ENCODE results near the gene FNDC1.

Gene FNDC1

DNA sequence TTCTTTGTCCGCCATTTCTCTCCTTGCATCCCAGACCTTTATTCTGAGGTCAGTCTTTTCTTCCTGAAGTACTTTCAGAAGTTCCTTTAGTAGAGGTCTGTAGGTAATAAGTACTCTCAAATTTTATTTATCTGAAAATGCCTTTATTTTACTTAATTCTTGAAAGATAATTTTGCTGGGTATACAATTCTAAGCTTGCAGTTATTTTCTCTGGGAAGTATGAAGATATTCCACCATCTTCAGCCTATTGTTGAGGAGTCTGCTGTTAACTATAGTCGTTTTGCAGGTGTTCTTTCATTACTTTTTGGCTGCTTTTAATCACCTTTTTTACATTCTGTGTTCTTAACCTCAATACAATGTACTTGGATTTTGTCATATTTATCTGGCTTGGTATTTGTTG lies 13.5 kb upstream of the FNDC1 start:
- H3K27me3 ChIP-seq (ENCODE audit: control insufficient read depth in 2 of 2, insufficient read depth in 2 of 2, low read length in 2 of 2), result no peaks in the 10 kb centered on the region
- no peak overlapping the region for H3K4me3 ChIP-seq (ENCODE audit: low read length in 2 of 2)
- no peak overlapping the region for H3K27ac ChIP-seq (ENCODE audit: low read depth in 2 of 2, low read length in 2 of 2)
- H3K4me1 ChIP-seq (ENCODE audit: control insufficient read depth in 2 of 2, insufficient read depth in 2 of 2, low read length in 2 of 2), result no peaks in the 10 kb centered on the region
- H3K9ac ChIP-seq (ENCODE audit: low read depth in 1 of 2, low read length in 2 of 2), result no peak overlapping the region
- H3K9me3 ChIP-seq (ENCODE audit: control insufficient read depth in 2 of 2, low read length in 2 of 2), result no peaks in the 10 kb centered on the region
- H3K36me3 ChIP-seq (ENCODE audit: control insufficient read depth in 2 of 2, insufficient read depth in 2 of 2, low read length in 2 of 2), result no peaks in the 10 kb centered on the region

DNA sequence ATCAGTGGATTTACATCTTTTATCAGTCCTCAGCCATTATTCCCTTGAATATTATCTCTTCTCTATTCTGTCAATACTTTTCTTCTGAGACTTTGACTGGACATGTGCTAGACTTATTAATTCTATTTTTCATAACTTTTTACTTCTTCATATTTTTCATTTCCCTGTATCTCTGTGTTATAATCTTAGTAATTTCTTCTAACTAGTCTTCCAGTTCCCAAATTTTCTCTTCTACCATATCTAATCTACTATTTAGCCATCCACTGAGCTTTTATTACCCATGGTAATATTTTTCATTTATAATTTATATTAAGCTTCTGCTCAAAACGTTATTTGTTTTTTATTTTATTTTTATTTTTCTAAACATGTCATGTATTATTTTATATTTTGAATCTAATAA lies 13.1 kb upstream of the FNDC1 start:
- no peaks in the 10 kb centered on the region for H3K9me3 ChIP-seq (ENCODE audit: control insufficient read depth in 2 of 2, low read length in 2 of 2)
- no peaks in the 10 kb centered on the region for H3K4me1 ChIP-seq (ENCODE audit: control insufficient read depth in 2 of 2, insufficient read depth in 2 of 2, low read length in 2 of 2)
- H3K27ac ChIP-seq (ENCODE audit: low read depth in 2 of 2, low read length in 2 of 2), result no peak overlapping the region
- H3K36me3 ChIP-seq (ENCODE audit: control insufficient read depth in 2 of 2, insufficient read depth in 2 of 2, low read length in 2 of 2), result no peaks in the 10 kb centered on the region
- no peaks in the 10 kb centered on the region for H3K27me3 ChIP-seq (ENCODE audit: control insufficient read depth in 2 of 2, insufficient read depth in 2 of 2, low read length in 2 of 2)
- H3K9ac ChIP-seq (ENCODE audit: low read depth in 1 of 2, low read length in 2 of 2), result no peak overlapping the region
- no peak overlapping the region for H3K4me3 ChIP-seq (ENCODE audit: low read length in 2 of 2)

DNA sequence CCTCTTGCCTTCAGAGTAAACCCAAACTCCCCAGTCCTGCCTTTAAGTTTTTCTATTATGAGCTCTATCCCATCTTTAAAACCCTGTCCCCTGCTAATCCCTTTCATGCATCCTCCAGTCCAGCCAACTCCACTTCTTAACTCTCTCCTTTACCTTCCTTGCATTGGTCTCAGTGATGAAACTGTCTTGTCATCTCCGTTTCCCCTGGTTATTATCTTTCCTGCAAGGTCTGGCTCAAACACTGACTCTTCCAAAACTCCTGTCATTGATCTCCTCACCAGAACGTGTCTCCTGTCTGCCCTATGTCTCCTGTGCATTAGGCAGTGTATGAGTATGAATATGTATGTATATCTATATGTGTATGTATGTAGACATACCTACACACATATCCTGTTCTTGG lies 11.8 kb upstream of the FNDC1 start:
- Histone ChIP-seq H3K4me1 (ENCODE audit: control insufficient read depth in 2 of 2, insufficient read depth in 2 of 2, low read length in 2 of 2) (no peaks in the 10 kb centered on the region), H3K36me3 (ENCODE audit: control insufficient read depth in 2 of 2, insufficient read depth in 2 of 2, low read length in 2 of 2) (no peaks in the 10 kb centered on the region), H3K27me3 (ENCODE audit: control insufficient read depth in 2 of 2, insufficient read depth in 2 of 2, low read length in 2 of 2) (peaks cover 0 to 2% of the 10 kb centered on the region in 2 donors), H3K9me3 (ENCODE audit: control insufficient read depth in 2 of 2, low read length in 2 of 2) (no peaks in the 10 kb centered on the region), H3K27ac (ENCODE audit: low read depth in 2 of 2, low read length in 2 of 2) (no peak overlapping the region), H3K9ac (ENCODE audit: low read depth in 1 of 2, low read length in 2 of 2) (no peak overlapping the region), H3K4me3 (ENCODE audit: low read length in 2 of 2) (no peak overlapping the region)

DNA sequence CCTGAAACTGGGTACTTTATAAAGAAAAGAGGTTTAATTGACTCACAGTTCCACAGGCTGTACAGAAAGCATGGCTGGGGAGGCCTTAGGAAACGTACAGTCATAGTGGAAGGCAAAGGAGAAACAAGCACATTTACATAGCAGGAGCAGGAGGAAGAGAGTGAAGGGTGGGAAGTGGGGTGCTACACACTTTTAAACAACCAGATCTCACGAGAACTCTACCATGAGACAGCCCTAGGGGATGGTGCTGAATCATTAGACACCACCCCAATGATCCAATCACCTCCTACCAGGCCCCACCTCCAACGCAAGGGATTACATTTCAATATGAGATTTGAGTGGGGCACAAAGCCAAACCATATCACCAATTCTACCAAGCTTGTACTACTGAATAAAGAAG lies 7.4 kb upstream of the FNDC1 start:
- H3K4me1 ChIP-seq (ENCODE audit: control insufficient read depth in 2 of 2, insufficient read depth in 2 of 2, low read length in 2 of 2), result no peaks in the 10 kb centered on the region
- no peak overlapping the region for H3K9ac ChIP-seq (ENCODE audit: low read depth in 1 of 2, low read length in 2 of 2)
- H3K9me3 ChIP-seq (ENCODE audit: control insufficient read depth in 2 of 2, low read length in 2 of 2), result no peaks in the 10 kb centered on the region
- no peak overlapping the region for H3K27ac ChIP-seq (ENCODE audit: low read depth in 2 of 2, low read length in 2 of 2)
- no peak overlapping the region for H3K4me3 ChIP-seq (ENCODE audit: low read length in 2 of 2)
- H3K36me3 ChIP-seq (ENCODE audit: control insufficient read depth in 2 of 2, insufficient read depth in 2 of 2, low read length in 2 of 2), result no peaks in the 10 kb centered on the region
- peaks cover 5 to 6% of the 10 kb centered on the region in 2 donors for H3K27me3 ChIP-seq (ENCODE audit: control insufficient read depth in 2 of 2, insufficient read depth in 2 of 2, low read length in 2 of 2)

DNA sequence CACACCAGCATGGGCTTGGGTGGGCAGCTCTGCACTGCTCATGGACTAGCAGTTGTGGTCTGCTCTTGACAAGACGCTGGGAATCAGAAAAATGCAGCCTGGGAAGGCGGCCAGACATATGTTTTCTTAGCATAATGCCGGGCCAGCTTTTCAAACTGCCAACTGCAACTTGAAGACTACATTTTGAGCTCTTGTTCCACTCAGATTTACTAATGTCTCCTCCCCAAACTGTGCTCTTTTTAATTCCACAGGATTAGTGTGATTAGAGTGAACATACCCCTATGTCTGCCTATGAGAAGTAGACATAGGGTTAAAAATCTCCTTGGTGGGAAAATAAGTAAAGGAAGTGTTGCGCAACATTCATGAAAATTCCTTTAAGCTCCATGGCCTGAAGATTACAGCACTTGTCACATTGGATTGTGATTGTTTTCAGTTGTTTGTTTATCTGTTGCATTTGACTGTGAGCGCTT lies 5.3 kb upstream of the FNDC1 start:
- peaks cover 0 to 2% of the 10 kb centered on the region in 2 donors for H3K9me3 ChIP-seq (ENCODE audit: control insufficient read depth in 2 of 2, low read length in 2 of 2)
- H3K27me3 ChIP-seq (ENCODE audit: control insufficient read depth in 2 of 2, insufficient read depth in 2 of 2, low read length in 2 of 2), result peaks cover 18 to 23% of the 10 kb centered on the region in 2 donors
- H3K4me1 ChIP-seq (ENCODE audit: control insufficient read depth in 2 of 2, insufficient read depth in 2 of 2, low read length in 2 of 2), result no peaks in the 10 kb centered on the region
- no peak overlapping the region for H3K9ac ChIP-seq (ENCODE audit: low read depth in 1 of 2, low read length in 2 of 2)
- H3K4me3 ChIP-seq (ENCODE audit: low read length in 2 of 2), result no peak overlapping the region
- H3K27ac ChIP-seq (ENCODE audit: low read depth in 2 of 2, low read length in 2 of 2), result no peak overlapping the region
- no peaks in the 10 kb centered on the region for H3K36me3 ChIP-seq (ENCODE audit: control insufficient read depth in 2 of 2, insufficient read depth in 2 of 2, low read length in 2 of 2)

DNA sequence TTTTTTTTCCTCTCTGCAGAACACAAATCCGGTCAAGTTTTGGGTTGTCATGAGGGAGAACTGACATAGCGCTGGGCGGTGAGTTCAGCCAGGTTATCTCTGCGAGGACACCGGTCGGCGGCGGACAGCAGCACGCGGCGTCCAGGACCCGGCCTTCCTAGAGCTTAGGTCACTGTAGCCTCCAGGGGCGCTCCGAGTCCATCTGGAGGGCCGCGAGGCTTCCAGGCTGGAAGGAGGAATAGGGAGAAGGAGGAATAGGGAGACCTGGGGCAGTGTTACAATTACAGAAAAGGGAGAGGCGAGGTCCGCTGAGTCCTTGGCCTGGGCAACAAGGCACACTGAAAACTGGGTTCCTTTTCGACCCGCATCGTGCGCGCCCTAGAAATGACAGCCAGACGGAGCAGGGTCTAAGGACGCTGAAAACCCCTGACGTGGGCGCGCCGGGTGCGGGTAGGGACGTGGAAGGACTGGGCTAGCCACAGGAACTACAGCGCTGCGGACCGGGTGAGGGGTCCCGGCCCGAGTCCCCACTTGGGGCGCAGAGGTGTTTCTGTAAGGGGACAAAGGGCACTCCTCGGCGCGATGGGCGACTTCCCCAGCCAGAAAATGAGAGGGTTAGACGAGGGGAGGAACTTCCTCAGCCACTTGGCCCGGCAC lies 536 bp upstream of the FNDC1 start:
- H3K9me3 ChIP-seq (ENCODE audit: control insufficient read depth in 2 of 2, low read length in 2 of 2), result peaks cover 0 to 2% of the 10 kb centered on the region in 2 donors
- no peaks in the 10 kb centered on the region for H3K36me3 ChIP-seq (ENCODE audit: control insufficient read depth in 2 of 2, insufficient read depth in 2 of 2, low read length in 2 of 2)
- peaks cover 0 to 5% of the 10 kb centered on the region in 2 donors for H3K4me1 ChIP-seq (ENCODE audit: control insufficient read depth in 2 of 2, insufficient read depth in 2 of 2, low read length in 2 of 2)
- peak overlapping the region; percentile 53 to 58 for H3K4me3 ChIP-seq (ENCODE audit: low read length in 2 of 2)
- H3K27ac ChIP-seq (ENCODE audit: low read depth in 2 of 2, low read length in 2 of 2), result no peak overlapping the region
- no peak overlapping the region for H3K9ac ChIP-seq (ENCODE audit: low read depth in 1 of 2, low read length in 2 of 2)
- H3K27me3 ChIP-seq (ENCODE audit: control insufficient read depth in 2 of 2, insufficient read depth in 2 of 2, low read length in 2 of 2), result peaks cover 33 to 51% of the 10 kb centered on the region in 2 donors

DNA sequence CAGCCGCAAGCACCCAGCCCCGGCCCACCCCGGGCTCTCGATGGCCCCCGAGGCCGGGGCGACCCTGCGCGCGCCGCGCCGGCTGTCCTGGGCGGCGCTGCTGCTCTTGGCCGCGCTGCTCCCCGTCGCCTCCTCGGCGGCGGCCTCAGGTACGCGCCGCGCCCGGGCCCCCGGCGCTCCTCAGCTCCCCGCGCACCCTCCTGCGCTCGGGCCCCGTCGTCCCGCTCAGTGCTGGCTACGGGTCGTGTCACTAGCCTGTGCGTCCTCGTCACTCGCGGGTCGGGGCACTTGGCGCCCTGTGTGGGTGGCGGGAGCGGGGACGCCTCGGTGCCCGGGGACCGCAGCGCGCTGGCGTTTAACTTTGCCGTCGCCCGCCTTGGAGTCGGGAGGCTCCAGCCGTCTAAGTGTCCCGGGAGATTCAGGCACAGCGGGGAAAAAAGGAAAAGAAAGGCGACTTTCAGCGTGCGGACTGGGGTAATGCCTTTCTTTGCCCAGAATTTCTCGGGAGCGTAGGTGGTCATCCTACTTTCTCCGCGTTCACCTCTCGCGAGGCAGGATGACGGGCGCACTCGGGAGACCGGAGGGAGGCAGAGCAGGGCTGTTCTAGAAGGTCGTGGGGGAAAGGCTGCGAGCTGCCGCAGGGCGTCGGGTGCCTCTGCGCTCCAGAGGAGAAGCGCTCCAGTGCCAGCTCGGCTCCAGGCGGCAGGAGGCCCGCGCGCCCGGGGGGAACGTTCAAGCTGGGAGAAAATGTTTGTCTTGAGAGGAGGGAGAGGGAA lies 545 bp downstream of the FNDC1 start:
- Histone ChIP-seq H3K4me3 (ENCODE audit: low read length in 2 of 2) (peak overlapping the region; percentile 44 to 49), H3K27ac (ENCODE audit: low read depth in 2 of 2, low read length in 2 of 2) (no peak overlapping the region), H3K27me3 (ENCODE audit: control insufficient read depth in 2 of 2, insufficient read depth in 2 of 2, low read length in 2 of 2) (peaks cover 33 to 61% of the 10 kb centered on the region in 2 donors)

DNA sequence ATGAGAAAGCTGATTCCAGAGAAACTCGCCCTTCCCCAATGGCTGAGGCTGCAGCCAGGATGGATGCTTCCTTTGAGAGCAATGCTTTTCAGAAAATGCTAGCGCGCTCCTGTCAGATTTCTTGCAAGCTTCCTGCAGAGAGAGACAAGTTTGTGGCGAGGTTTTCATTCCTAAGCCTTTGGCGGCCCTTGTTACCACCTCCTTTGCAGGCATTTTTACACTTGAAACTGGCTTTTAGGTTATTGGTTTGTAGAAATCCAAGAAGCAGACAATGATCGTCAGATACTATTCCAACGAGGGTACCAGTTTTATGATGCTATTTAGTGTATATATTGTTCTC lies 1.1 kb downstream of the FNDC1 start:
- no peak overlapping the region for H3K27ac ChIP-seq (ENCODE audit: low read depth in 2 of 2, low read length in 2 of 2)
- H3K9me3 ChIP-seq (ENCODE audit: control insufficient read depth in 2 of 2, low read length in 2 of 2), result peaks cover 0 to 2% of the 10 kb centered on the region in 2 donors
- H3K27me3 ChIP-seq (ENCODE audit: control insufficient read depth in 2 of 2, insufficient read depth in 2 of 2, low read length in 2 of 2), result peaks cover 33 to 61% of the 10 kb centered on the region in 2 donors
- H3K4me1 ChIP-seq (ENCODE audit: control insufficient read depth in 2 of 2, insufficient read depth in 2 of 2, low read length in 2 of 2), result peaks cover 0 to 5% of the 10 kb centered on the region in 2 donors
- H3K4me3 ChIP-seq (ENCODE audit: low read length in 2 of 2), result peak overlapping the region; percentile 44 to 49
- H3K36me3 ChIP-seq (ENCODE audit: control insufficient read depth in 2 of 2, insufficient read depth in 2 of 2, low read length in 2 of 2), result no peaks in the 10 kb centered on the region
- H3K9ac ChIP-seq (ENCODE audit: low read depth in 1 of 2, low read length in 2 of 2), result no peak overlapping the region

More for the DNA sequence above, 545 bp downstream of the FNDC1 start:
- Histone ChIP-seq H3K36me3 (ENCODE audit: control insufficient read depth in 2 of 2, insufficient read depth in 2 of 2, low read length in 2 of 2) (no peaks in the 10 kb centered on the region), H3K4me1 (ENCODE audit: control insufficient read depth in 2 of 2, insufficient read depth in 2 of 2, low read length in 2 of 2) (peaks cover 0 to 5% of the 10 kb centered on the region in 2 donors), H3K9ac (ENCODE audit: low read depth in 1 of 2, low read length in 2 of 2) (no peak overlapping the region), H3K9me3 (ENCODE audit: control insufficient read depth in 2 of 2, low read length in 2 of 2) (peaks cover 0 to 2% of the 10 kb centered on the region in 2 donors)

DNA sequence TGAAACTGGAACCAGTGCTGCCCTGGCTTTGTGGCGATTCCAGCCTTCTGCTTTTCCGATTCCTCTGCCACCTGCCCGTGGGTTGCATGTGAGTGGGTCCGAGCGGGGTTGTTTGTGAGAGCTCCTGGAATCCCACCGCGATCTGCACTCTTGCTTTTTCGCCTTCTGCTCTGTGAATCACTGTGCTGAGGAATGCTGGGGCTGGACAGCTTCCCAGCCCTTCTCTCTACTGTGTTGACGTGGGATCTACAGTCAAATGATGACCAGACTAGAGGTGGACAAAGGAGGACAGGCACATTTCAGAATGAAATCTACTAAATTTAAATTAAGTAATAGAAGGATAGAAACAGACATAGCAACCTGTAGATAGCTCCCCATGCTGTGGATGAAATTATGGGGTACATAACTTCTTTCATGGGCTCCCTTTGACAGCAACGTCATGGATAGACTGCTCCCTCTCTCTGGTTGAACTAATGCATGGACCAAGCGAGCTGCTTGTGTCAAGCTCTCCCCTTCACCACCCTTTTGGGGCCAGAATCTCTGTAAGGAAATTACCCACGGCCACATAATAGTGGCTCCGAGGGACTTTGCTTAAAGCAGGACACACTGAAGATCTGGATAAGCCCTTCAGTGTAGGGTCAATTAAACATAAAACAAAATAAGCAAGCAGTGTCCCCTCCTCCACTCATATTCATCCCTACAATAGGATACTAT lies 2.0 kb downstream of the FNDC1 start:
- H3K9ac ChIP-seq (ENCODE audit: low read depth in 1 of 2, low read length in 2 of 2), result no peak overlapping the region
- H3K27ac ChIP-seq (ENCODE audit: low read depth in 2 of 2, low read length in 2 of 2), result no peak overlapping the region
- H3K4me1 ChIP-seq (ENCODE audit: control insufficient read depth in 2 of 2, insufficient read depth in 2 of 2, low read length in 2 of 2), result peaks cover 0 to 5% of the 10 kb centered on the region in 2 donors
- H3K9me3 ChIP-seq (ENCODE audit: control insufficient read depth in 2 of 2, low read length in 2 of 2), result peaks cover 0 to 2% of the 10 kb centered on the region in 2 donors
- peaks cover 30 to 61% of the 10 kb centered on the region in 2 donors for H3K27me3 ChIP-seq (ENCODE audit: control insufficient read depth in 2 of 2, insufficient read depth in 2 of 2, low read length in 2 of 2)
- H3K36me3 ChIP-seq (ENCODE audit: control insufficient read depth in 2 of 2, insufficient read depth in 2 of 2, low read length in 2 of 2), result no peaks in the 10 kb centered on the region
- H3K4me3 ChIP-seq (ENCODE audit: low read length in 2 of 2), result no peak overlapping the region

DNA sequence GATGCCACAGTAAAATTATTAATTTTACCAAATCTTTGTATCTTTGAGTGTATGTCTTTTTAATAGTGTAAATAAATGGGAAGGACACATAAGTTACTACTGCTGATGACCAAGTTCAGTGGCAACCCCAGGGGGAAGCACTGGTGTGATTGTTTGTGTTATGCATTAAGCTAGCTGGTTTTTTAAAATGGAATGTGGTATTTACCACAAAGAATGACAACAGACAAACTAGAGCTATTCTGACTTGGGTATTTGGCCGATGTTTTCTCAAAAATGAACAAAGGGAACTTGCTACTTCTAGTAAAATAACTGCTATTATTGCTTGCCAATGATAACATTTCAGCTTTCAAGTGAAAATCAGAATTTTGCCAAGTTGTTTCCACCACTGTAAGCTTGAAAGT lies 2.9 kb downstream of the FNDC1 start:
- H3K36me3 ChIP-seq (ENCODE audit: control insufficient read depth in 2 of 2, insufficient read depth in 2 of 2, low read length in 2 of 2), result no peaks in the 10 kb centered on the region
- H3K27ac ChIP-seq (ENCODE audit: low read depth in 2 of 2, low read length in 2 of 2), result no peak overlapping the region
- H3K9me3 ChIP-seq (ENCODE audit: control insufficient read depth in 2 of 2, low read length in 2 of 2), result peaks cover 0 to 2% of the 10 kb centered on the region in 2 donors
- H3K9ac ChIP-seq (ENCODE audit: low read depth in 1 of 2, low read length in 2 of 2), result no peak overlapping the region
- peaks cover 0 to 5% of the 10 kb centered on the region in 2 donors for H3K4me1 ChIP-seq (ENCODE audit: control insufficient read depth in 2 of 2, insufficient read depth in 2 of 2, low read length in 2 of 2)
- H3K27me3 ChIP-seq (ENCODE audit: control insufficient read depth in 2 of 2, insufficient read depth in 2 of 2, low read length in 2 of 2), result peaks cover 30 to 57% of the 10 kb centered on the region in 2 donors
- H3K4me3 ChIP-seq (ENCODE audit: low read length in 2 of 2), result no peak overlapping the region

Data from mucosa of rectum (tissue), 2 donors.